Ovary (tissue), 9 donors: ENCODE data around the gene NEO1. TPM values are rescaled to one million over a fixed set of nuclear protein-coding genes. Genes with fewer than 3 reads are reported as not detected.
"Not testable (repeated sequence)": the region's sequence is repeated elsewhere in the genome, so short reads cannot be mapped to it uniquely, and the experiment has no call there.

Source experiments
- DNase-seq, 5 donors: peaks; one replicate each; pipeline ENCODE4 v3.0.0-alpha.2; 2019 to 2020
- H3K27ac ChIP-seq, 2 donors: fragments of 200-600 bp; one replicate each; pipeline versions ENCODE4 v1.5.1 to v1.8.0; 2019 to 2022
- H3K27me3 ChIP-seq: fragments of 200-600 bp; one replicate; pipeline ENCODE4 v1.8.0; 2022
- H3K36me3 ChIP-seq: fragments of 200-600 bp; sonication (generic); one replicate; pipeline ENCODE4 v1.5.1; 2019
- H3K4me1 ChIP-seq: one replicate; pipeline ENCODE4 v1.8.1; 2013; ENCODE audit warnings: mild to moderate bottlenecking, moderate library complexity; ENCODE audit not compliant: insufficient read depth
- H3K4me3 ChIP-seq: fragments of 200-600 bp; sonication (generic); one replicate; pipeline ENCODE4 v1.5.1; 2017
- H3K9me3 ChIP-seq, 2 donors: fragments of 200-600 bp in 1 of 2; sonication (generic) in 1 of 2; one replicate each; pipeline versions ENCODE4 v1.5.1 to v1.8.1; 2013 to 2019; ENCODE audit warnings: mild to moderate bottlenecking in 1 of 2, moderate library complexity in 1 of 2
- EP300 ChIP-seq: sonication (generic); formaldehyde crosslinking; IDR thresholded peaks from one replicate; pipeline ENCODE4 v1.6.1; 2017; ENCODE audit warnings: antibody characterized with exemption
- POLR2A ChIP-seq: fragments of 450-650 bp; IDR thresholded peaks from one replicate; pipeline ENCODE4 v1.6.1; 2017; ENCODE audit warnings: antibody characterized with exemption, mild to moderate bottlenecking, moderate library complexity
- WGBS, 3 donors: extraction: QIAGEN DNeasy Blood & Tissue Kit in 1 of 3; methylation state at CpG; one replicate each; pipeline versions ENCODE4 v1.1.5 to v1.1.7; 2013 to 2017; 5-methylcytosine and 5-hydroxymethylcytosine counted together
- intact Hi-C, 4 donors: fragments of 100-400 bp; cut with DNase I; formaldehyde crosslinking; loops; one replicate each; pipeline versions ENCODE4 v1.11.0 to v1.15.1; 2022 to 2023
- polyA plus RNA-seq, 2 donors: library from polyadenylated mRNA; stranded (reverse); fragments of 200-250 nt in 1 of 2; fragments of 350-450 nt in 1 of 2; fragmentation: Illumina TruSeq in 1 of 2; extraction: RNeasy Lipid Tissue Mini Kit (QIAGEN cat#74804) in 1 of 2; gene quantifications; one replicate each; pipeline ENCODE4 v1.2.3, GENCODE V29; 2013 to 2014
- total RNA-seq, 7 donors: library from RNA; depleted of rRNA in 2 of 7; stranded (reverse); fragments of >200 nt in 2 of 7; fragmentation: NEBNext Ultra II Directional in 3 of 7; extraction: Animal tissue kit (Norgen Biotek cat#: 25700) in 3 of 7; gene quantifications; one replicate each; pipeline versions ENCODE4 v1.1.0 to v1.2.4, GENCODE V29; 2016 to 2023
- TF ChIP-seq, protein P1 (sequence below), 3 donors: fragments of 450-650 bp in 2 of 3; fragments of 200-600 bp in 1 of 3; IDR thresholded peaks; one replicate each; pipeline versions ENCODE4 v1.5.1 to v1.8.0; 2016 to 2022; ENCODE audit warnings: antibody characterized with exemption in 3 of 3, mild to moderate bottlenecking in 1 of 3
- donor health status: DM: no; HTN: no; CAD: no; lungs with moderate emphysema.
- donor health status: DM: no; HTN: no; CAD: no.
- donor health status: Bipolar disorder and iron deficiency.
- donor health status: DM: yes; HTN: yes; CAD: no.
- donor health status: DM: no; HTN: no; CAD: no.
- donor health status: DM: yes; HTN: yes; CAD: no.

NEO1 gene
- total and polyA plus RNA-seq, 9 donors: 22.8 to 54.7 (median 40.7) TPM

DNA sequence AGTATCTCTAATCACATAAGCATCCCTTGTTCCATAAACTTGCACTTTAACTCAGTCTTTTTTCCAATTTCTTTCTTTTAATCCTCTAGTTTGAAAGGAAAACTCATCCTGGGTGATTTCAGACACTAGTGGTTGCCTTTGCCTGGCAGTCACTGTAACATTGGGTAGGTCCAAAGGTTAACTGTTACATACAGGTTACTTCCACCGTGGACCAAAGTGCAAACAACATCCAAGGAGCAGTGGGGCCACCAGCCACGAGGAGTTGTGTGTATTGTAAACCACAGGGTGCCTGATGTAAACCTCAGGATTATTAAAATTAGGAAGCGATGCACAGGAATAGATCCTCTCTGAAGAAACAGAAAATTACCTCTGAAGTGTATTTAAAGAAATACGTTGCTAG is 241.5 kb downstream of the NEO1 start:
- no peaks in the 10 kb centered on the region for H3K36me3 ChIP-seq
- no peak for DNase-seq
- TF ChIP-seq, protein P1, sequence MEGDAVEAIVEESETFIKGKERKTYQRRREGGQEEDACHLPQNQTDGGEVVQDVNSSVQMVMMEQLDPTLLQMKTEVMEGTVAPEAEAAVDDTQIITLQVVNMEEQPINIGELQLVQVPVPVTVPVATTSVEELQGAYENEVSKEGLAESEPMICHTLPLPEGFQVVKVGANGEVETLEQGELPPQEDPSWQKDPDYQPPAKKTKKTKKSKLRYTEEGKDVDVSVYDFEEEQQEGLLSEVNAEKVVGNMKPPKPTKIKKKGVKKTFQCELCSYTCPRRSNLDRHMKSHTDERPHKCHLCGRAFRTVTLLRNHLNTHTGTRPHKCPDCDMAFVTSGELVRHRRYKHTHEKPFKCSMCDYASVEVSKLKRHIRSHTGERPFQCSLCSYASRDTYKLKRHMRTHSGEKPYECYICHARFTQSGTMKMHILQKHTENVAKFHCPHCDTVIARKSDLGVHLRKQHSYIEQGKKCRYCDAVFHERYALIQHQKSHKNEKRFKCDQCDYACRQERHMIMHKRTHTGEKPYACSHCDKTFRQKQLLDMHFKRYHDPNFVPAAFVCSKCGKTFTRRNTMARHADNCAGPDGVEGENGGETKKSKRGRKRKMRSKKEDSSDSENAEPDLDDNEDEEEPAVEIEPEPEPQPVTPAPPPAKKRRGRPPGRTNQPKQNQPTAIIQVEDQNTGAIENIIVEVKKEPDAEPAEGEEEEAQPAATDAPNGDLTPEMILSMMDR (IDR thresholded peaks at IDR 0.05): no peak
- no peak for TF ChIP-seq POLR2A
- no peak for TF ChIP-seq EP300
- WGBS, 3 donors: 54 to 74% (median 63%) methylated on average over 4 of the region's 4 CpGs
- H3K4me3 ChIP-seq: no peak overlapping the region
- intact Hi-C loops: no loop called here
- H3K9me3 ChIP-seq: no peaks in the 10 kb centered on the region
- H3K27ac ChIP-seq: no peak overlapping the region
- H3K27me3 ChIP-seq: no peaks in the 10 kb centered on the region
- H3K4me1 ChIP-seq: no peaks in the 10 kb centered on the region

DNA sequence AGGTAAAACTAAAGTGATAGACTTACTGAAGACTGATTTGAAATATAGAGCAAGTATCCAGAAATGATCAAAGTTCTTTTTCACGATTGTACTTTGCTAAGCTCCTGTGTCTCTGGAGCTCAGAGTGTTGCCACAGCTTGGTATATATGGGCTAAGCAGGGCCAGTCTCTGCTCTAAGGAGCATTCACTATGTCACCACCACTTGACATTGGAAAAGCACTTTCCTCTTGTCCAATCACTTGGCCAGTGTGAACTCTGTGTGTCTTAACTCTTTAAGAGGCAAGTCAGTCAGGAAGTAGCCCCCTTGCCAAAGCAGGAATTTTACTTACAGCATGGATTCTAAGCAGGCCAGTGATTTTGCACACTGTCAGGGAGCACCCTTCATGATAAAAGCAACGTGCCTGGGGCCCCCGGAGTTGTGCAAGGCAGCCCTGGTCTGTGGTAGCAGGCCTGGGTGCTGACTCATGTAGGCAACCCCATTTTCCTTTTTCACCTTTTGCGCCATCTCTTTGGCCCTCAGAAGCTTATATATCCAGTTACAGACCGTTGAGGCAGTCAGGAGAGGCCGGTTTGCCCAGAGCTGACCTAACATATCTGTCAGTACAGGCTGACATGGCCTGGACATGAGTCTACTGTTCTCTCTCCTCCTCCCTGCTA is 243.5 kb downstream of the NEO1 start:
- DNase-seq: no peak
- H3K4me1 ChIP-seq: no peaks in the 10 kb centered on the region
- TF ChIP-seq, protein P1 (IDR thresholded peaks at IDR 0.05): no peak
- no peak for TF ChIP-seq EP300
- TF ChIP-seq POLR2A: no peak
- no peaks in the 10 kb centered on the region for H3K27me3 ChIP-seq
- WGBS, 3 donors: 79 to 91% (median 89%) methylated on average over 6 of the region's 6 CpGs
- H3K9me3 ChIP-seq: no peaks in the 10 kb centered on the region
- H3K36me3 ChIP-seq: no peaks in the 10 kb centered on the region
- H3K27ac ChIP-seq: no peak overlapping the region
- no peak overlapping the region for H3K4me3 ChIP-seq
- intact Hi-C loops: no loop called here

GRCh38 chr15:73296609-73297353 is 244.5 kb downstream of the NEO1 start:
- intact Hi-C loops: no loop called here
- H3K36me3 ChIP-seq: no peaks in the 10 kb centered on the region

GRCh38 chr15:73298522-73299245 is 246.4 kb downstream of the NEO1 start:
- 93 to 97% (median 96%) methylated on average over 7 of the region's 7 CpGs for WGBS, 3 donors
- Histone ChIP-seq H3K36me3 (no peaks in the 10 kb centered on the region), H3K4me3 (no peak overlapping the region), H3K4me1 (no peaks in the 10 kb centered on the region), H3K27me3 (no peaks in the 10 kb centered on the region), H3K9me3 (no peaks in the 10 kb centered on the region), H3K27ac (no peak overlapping the region)
- intact Hi-C loops: no loop called here
- TF ChIP-seq POLR2A (no peak), EP300 (no peak)
- TF ChIP-seq, protein P1 (IDR thresholded peaks at IDR 0.05): no peak
- DNase-seq: no peak

More at GRCh38 chr15:73296609-73297353, 244.5 kb downstream of the NEO1 start:
- H3K9me3 ChIP-seq: no peaks in the 10 kb centered on the region
- DNase-seq: no peak
- no peak overlapping the region for H3K27ac ChIP-seq
- H3K4me3 ChIP-seq: no peak overlapping the region
- TF ChIP-seq, protein P1 (IDR thresholded peaks at IDR 0.05): no peak
- 86 to 93% (median 91%) methylated on average over 9 of the region's 9 CpGs for WGBS, 3 donors
- H3K4me1 ChIP-seq: no peaks in the 10 kb centered on the region
- no peaks in the 10 kb centered on the region for H3K27me3 ChIP-seq

- H3K4me1 ChIP-seq, H3K4me3 ChIP-seq, H3K9me3 ChIP-seq, H3K27me3 ChIP-seq, DNase-seq, H3K36me3 ChIP-seq, intact Hi-C loops, H3K27ac ChIP-seq: not testable (repeated sequence)
- WGBS, 3 donors: 91 to 95% (median 92%) methylated on average over 11 of the region's 11 CpGs
These were observed 248.0 kb downstream of the NEO1 start for GRCh38 chr15:73300286-73300685.
